GM12878 (cell line): Measurements from ENCODE around the gene ZFP3. TPM values are rescaled to one million over a fixed set of nuclear protein-coding genes. Genes with fewer than 3 reads are reported as not detected.

Experiments used
- ATAC-seq: fragments of 200-7000 bp; cut with Tn5 transposase; 3 replicates; pipeline ENCODE4 v1.9.1; 2020; ENCODE audit warnings: mild to moderate bottlenecking, moderate library complexity
- BruUV-seq: library from RNA; stranded (reverse); fragments of 400-500 nt; replicated peaks from 2 replicates; lab custom pipeline; 2021; lab: Mats Ljungman, UMichigan
- CTCF ChIA-PET: fragments of 300-600 bp; sonication (Branson Sonifier 250); formaldehyde crosslinking; extraction: SDS; loops from one replicate; lab custom pipeline; 2021; ENCODE audit warnings: inconsistent platforms; lab: Yijun Ruan, JAX
- POLR2A ChIA-PET: fragments of 350-600 bp; formaldehyde crosslinking; extraction: SDS; loops from one replicate; lab custom pipeline; 2021; ENCODE audit warnings: inconsistent platforms; lab: Charles Lee
- RAD21 ChIA-PET: fragments of 300-600 bp; sonication (Branson Sonifier 250); formaldehyde crosslinking; loops from one replicate; lab custom pipeline; 2023; ENCODE audit warnings: antibody characterized with exemption; ENCODE audit not compliant: unreplicated experiment; lab: Charles Lee
- SMC1A ChIA-PET: fragments of 300-600 bp; sonication (Branson Sonifier 250); formaldehyde crosslinking; loops from one replicate; lab custom pipeline; 2023; ENCODE audit not compliant: unreplicated experiment, uncharacterized antibody; lab: Charles Lee
- DNase-seq: peaks from one replicate; pipeline ENCODE4 v3.0.0-alpha.2; 2011; ENCODE audit warnings: low read depth, low spot score
- FAIRE-seq: peaks from 3 replicates; lab custom pipeline; 2011; peaks lifted over from hg19 to GRCh38; lab: Jason Lieb, UNC
- H2AFZ ChIP-seq: 2 replicates; pipeline ENCODE4 v1.6.0; 2011; ENCODE audit warnings: low read depth, low read length, control low read depth; ENCODE audit not compliant: control insufficient read depth
- H3K27ac ChIP-seq: 2 replicates; pipeline ENCODE4 v1.5.1; 2011; ENCODE audit warnings: control low read depth; ENCODE audit not compliant: control insufficient read depth, insufficient read depth
- H3K27me3 ChIP-seq, 2 experiments: replicated peaks in 1 of 2; 2 replicates each; pipeline versions ENCODE4 v1.6.0 to v1.6.1; 2011; ENCODE audit warnings: low read length in 1 of 2; ENCODE audit not compliant: control insufficient read depth in 2 of 2, insufficient read depth in 2 of 2
- H3K36me3 ChIP-seq, 2 experiments: 2 replicates each; pipeline ENCODE4 v1.5.1; 2011; ENCODE audit warnings: low read length in 1 of 2; ENCODE audit not compliant: control insufficient read depth in 2 of 2, insufficient read depth in 2 of 2
- H3K4me1 ChIP-seq: 2 replicates; pipeline ENCODE4 v1.6.1; 2011; ENCODE audit warnings: mild to moderate bottlenecking, low read length, moderate library complexity, mixed read lengths; ENCODE audit not compliant: control insufficient read depth, insufficient read depth
- H3K4me2 ChIP-seq: 2 replicates; pipeline ENCODE4 v1.6.0; 2011; ENCODE audit warnings: control low read depth; ENCODE audit not compliant: control insufficient read depth, insufficient read depth
- H3K4me3 ChIP-seq: fragments of 200-600 bp; sonication (generic); 2 replicates; pipeline ENCODE4 v1.5.1; 2016
- H3K79me2 ChIP-seq: 2 replicates; pipeline ENCODE4 v1.6.0; 2011; ENCODE audit warnings: low read length; ENCODE audit not compliant: control insufficient read depth, insufficient read depth
- H3K9ac ChIP-seq: 2 replicates; pipeline ENCODE4 v1.8.0; 2011; ENCODE audit warnings: low read length, control low read depth, mixed read lengths; ENCODE audit not compliant: control insufficient read depth, insufficient read depth
- H3K9me3 ChIP-seq: replicated peaks from 3 replicates; pipeline ENCODE4 v1.5.1; 2011; ENCODE audit warnings: mild to moderate bottlenecking, low read length; ENCODE audit not compliant: control insufficient read depth, insufficient read depth
- H4K20me1 ChIP-seq: 2 replicates; pipeline ENCODE4 v1.6.0; 2011; ENCODE audit not compliant: control insufficient read depth, insufficient read depth
- IKZF1 ChIP-seq: fragments of 450-650 bp; conservative IDR thresholded peaks from 2 replicates; pipeline ENCODE4 v1.6.1; 2017; ENCODE audit warnings: antibody characterized with exemption, mild to moderate bottlenecking
- MEF2A ChIP-seq: IDR thresholded peaks from 2 replicates; pipeline ENCODE4 v1.6.1; 2011; ENCODE audit warnings: low read depth, mild to moderate bottlenecking, low read length, moderate library complexity; ENCODE audit not compliant: insufficient read depth
- RUNX3 ChIP-seq: IDR thresholded peaks from 2 replicates; pipeline ENCODE4 v1.6.1; 2012; ENCODE audit warnings: low read length, inconsistent platforms
- YBX1 ChIP-seq: fragments of 450-650 bp; IDR thresholded peaks from 2 replicates; pipeline ENCODE4 v1.6.1; 2016; ENCODE audit warnings: antibody characterized with exemption
- WGBS: methylation state at CpG from one replicate; pipeline ENCODE4 v1.1.6; 2016; ENCODE audit warnings: low lambda C conversion rate; ENCODE audit not compliant: insufficient replicate concordance, insufficient coverage; ENCODE audit errors: missing lambda C conversion rate; 5-methylcytosine and 5-hydroxymethylcytosine counted together
- in situ Hi-C: fragments of 300-500 bp; cut with MboI; formaldehyde crosslinking; loops from 9 replicates; pipeline ENCODE4 v1.14.3; 2018; ENCODE audit warnings: mixed read lengths
- intact Hi-C: fragments of 100-400 bp; cut with micrococcal nuclease; formaldehyde crosslinking; loops from one replicate; pipeline ENCODE4 v1.14.2; 2022; ENCODE audit not compliant: unreplicated experiment
- polyA plus RNA-seq, 11 experiments: library from polyadenylated mRNA; depleted of rRNA in 4 of 11; unstranded in 6 of 11; stranded (reverse) in 5 of 11; fragments of >200 nt; fragmentation: Nextera tagmentation in 4 of 11; fragmentation: Illumina TruSeq in 1 of 11; extraction: Ambion mirVana in 4 of 11; extraction: Trizol in 1 of 11; gene quantifications; 1 replicate in 1 of 11; 2 replicates in 10 of 11; pipeline versions ENCODE4 v1.2.1 to v1.2.3, GENCODE V29; 2011 to 2016; ENCODE audit warnings: inconsistent platforms in 2 of 11, missing spikeins in 2 of 11, low read depth in 1 of 11
- total RNA-seq, 4 experiments: library from RNA; depleted of rRNA in 3 of 4; stranded (reverse); fragments of >200 nt in 3 of 4; fragmentation: Illumina TruSeq in 1 of 4; extraction: Trizol in 1 of 4; gene quantifications; 2 replicates each; pipeline versions ENCODE4 v1.2.1 to v1.2.3, GENCODE V29; 2013 to 2021
- TF ChIP-seq, protein P1 (sequence below): IDR thresholded peaks from 2 replicates; pipeline ENCODE4 v1.6.1; 2012; ENCODE audit warnings: low read length, inconsistent platforms
- TF ChIP-seq, protein P2 (sequence below): fragments of 450-650 bp; IDR thresholded peaks from 2 replicates; pipeline ENCODE4 v1.6.1; 2017; ENCODE audit warnings: mild to moderate bottlenecking
- TF ChIP-seq, protein P3 (sequence below): IDR thresholded peaks from 2 replicates; pipeline ENCODE4 v1.6.1; 2011; ENCODE audit warnings: low read depth, low read length, improper control_type of control experiment, borderline replicate concordance

The ZFP3 gene
- total and polyA plus RNA-seq, 10 of the 15 experiments (the other 5 are each of a cell fraction or from before 2014, with no cell fraction given): 0.37 to 4.1 (median 1.6) TPM

DNA sequence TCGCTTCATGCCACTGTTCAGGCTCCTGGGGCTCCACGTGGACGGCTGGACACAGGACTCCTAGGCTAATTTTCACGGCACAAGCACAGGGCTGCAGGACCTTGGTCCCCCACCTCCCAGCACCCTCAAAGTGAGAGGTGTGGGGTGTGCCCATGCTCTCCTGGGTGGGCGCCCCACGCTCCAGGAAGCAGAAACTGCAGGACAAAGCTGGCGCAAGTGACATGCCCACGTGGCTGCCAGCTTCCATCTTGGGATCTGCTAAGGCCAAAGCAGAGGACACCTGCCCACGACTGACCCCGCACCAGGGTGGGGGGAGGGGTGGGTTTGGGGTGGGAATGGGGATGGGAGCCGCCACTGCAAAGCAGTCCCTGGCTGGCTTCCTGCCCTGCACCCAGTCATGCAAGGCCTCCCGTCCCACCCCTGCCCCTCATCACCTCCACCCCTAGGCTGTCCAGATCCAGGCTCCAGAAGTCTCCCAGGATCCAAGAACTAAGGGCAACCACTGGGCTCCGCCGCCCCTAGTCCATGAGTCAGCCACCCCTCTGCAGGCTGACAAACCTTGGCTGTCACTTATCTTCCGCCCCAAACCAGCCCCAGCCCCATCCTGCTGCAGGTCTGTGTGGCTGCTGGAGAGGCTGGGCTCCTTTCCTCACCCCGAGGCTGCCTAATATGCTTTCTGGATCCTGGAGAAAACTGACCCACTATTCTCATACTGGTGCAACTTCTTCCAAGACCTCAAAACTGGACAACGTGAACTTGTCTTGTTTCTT is 48.6 kb downstream of the ZFP3 start:
- Histone ChIP-seq H3K36me3 (no peaks in the 10 kb centered on the region), H3K27ac (no peak overlapping the region), H3K4me2 (no peak overlapping the region), H3K4me1 (no peaks in the 10 kb centered on the region), H3K9me3 (no peaks in the 10 kb centered on the region), H2AFZ (no peak overlapping the region), H3K27me3 (no peaks in the 10 kb centered on the region; a peak in 1 of 4 replicates), H3K79me2 (no peaks in the 10 kb centered on the region), H3K4me3 (no peak overlapping the region)
- ChIA-PET CTCF (no interaction called here), RAD21 (no interaction called here), POLR2A (no interaction called here), SMC1A (no interaction called here)
- no TSS peak for BruUV-seq
- WGBS: 34% methylated on average over 11 of the region's 17 CpGs
- ATAC-seq (no peak), FAIRE-seq (no peak), DNase-seq (no peak)
- intact Hi-C loops (no loop called here), in situ Hi-C loops (no loop called here)
- TF ChIP-seq, protein P1, sequence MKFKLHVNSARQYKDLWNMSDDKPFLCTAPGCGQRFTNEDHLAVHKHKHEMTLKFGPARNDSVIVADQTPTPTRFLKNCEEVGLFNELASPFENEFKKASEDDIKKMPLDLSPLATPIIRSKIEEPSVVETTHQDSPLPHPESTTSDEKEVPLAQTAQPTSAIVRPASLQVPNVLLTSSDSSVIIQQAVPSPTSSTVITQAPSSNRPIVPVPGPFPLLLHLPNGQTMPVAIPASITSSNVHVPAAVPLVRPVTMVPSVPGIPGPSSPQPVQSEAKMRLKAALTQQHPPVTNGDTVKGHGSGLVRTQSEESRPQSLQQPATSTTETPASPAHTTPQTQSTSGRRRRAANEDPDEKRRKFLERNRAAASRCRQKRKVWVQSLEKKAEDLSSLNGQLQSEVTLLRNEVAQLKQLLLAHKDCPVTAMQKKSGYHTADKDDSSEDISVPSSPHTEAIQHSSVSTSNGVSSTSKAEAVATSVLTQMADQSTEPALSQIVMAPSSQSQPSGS: no peak
- TF ChIP-seq, all 136 proteins: peak for 0
- H3K9ac ChIP-seq: no peak overlapping the region
- H4K20me1 ChIP-seq: no peaks in the 10 kb centered on the region

DNA sequence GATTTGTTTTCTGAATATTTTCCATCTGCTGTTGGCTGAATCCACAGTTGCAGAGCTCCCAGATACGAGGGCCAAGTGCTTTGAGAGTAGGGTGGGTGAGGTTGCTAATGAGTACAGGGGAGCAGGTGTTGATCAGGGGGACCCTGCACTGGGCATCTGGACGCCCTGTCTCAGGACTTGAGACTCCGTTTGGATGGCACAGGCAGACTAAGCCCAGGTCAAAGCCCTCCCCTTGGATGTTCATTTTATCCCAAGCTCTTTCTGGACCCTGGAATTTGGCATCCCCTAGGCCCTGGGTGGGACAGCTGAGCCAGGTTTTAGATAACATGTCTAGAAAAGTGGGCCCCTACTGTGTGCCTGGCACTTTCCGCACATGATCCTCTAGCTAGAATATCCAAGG is 49.6 kb downstream of the ZFP3 start:
- ChIA-PET POLR2A (interaction anchor here (0.6 kb wide), 1 partner anchor 204 kb away, joined by 3 read pairs; no protein-coding TSS in a partner anchor), RAD21 (no interaction called here), CTCF (no interaction called here), SMC1A (no interaction called here)
- Histone ChIP-seq H3K79me2 (no peaks in the 10 kb centered on the region), H2AFZ (no peak overlapping the region), H3K27ac (no peak overlapping the region), H3K4me3 (no peak overlapping the region), H3K36me3 (no peaks in the 10 kb centered on the region), H3K4me2 (no peak overlapping the region), H3K9me3 (no peaks in the 10 kb centered on the region), H4K20me1 (no peaks in the 10 kb centered on the region), H3K4me1 (no peaks in the 10 kb centered on the region), H3K9ac (no peak overlapping the region), H3K27me3 (no peaks in the 10 kb centered on the region; a peak in 1 of 4 replicates)
- no peak for FAIRE-seq
- in situ Hi-C loops (no loop called here), intact Hi-C loops (no loop called here)
- TF ChIP-seq MEF2A (no peak), YBX1 (no peak), IKZF1 (no peak), RUNX3 (no peak)
- TF ChIP-seq, protein P2, sequence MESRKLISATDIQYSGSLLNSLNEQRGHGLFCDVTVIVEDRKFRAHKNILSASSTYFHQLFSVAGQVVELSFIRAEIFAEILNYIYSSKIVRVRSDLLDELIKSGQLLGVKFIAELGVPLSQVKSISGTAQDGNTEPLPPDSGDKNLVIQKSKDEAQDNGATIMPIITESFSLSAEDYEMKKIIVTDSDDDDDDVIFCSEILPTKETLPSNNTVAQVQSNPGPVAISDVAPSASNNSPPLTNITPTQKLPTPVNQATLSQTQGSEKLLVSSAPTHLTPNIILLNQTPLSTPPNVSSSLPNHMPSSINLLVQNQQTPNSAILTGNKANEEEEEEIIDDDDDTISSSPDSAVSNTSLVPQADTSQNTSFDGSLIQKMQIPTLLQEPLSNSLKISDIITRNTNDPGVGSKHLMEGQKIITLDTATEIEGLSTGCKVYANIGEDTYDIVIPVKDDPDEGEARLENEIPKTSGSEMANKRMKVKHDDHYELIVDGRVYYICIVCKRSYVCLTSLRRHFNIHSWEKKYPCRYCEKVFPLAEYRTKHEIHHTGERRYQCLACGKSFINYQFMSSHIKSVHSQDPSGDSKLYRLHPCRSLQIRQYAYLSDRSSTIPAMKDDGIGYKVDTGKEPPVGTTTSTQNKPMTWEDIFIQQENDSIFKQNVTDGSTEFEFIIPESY: no peak
- TF ChIP-seq, protein P3, sequence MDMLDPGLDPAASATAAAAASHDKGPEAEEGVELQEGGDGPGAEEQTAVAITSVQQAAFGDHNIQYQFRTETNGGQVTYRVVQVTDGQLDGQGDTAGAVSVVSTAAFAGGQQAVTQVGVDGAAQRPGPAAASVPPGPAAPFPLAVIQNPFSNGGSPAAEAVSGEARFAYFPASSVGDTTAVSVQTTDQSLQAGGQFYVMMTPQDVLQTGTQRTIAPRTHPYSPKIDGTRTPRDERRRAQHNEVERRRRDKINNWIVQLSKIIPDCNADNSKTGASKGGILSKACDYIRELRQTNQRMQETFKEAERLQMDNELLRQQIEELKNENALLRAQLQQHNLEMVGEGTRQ: no peak
- ATAC-seq: no peak
- no TSS peak for BruUV-seq
- no peak for DNase-seq
- 26% methylated on average over 4 of the region's 4 CpGs for WGBS
